T47D (cell line): ENCODE results near the gene CHMP1B.

Experiments
- DNase-seq, 2 experiments: peaks; one replicate each; pipeline versions ENCODE4 v3.0.0 to v3.0.0-alpha.2; 2011 to 2012; ENCODE audit warnings: low read depth in 1 of 2, low spot score in 1 of 2
- JUND ChIP-seq: IDR thresholded peaks from 2 replicates; pipeline ENCODE4 v1.6.1; 2012; ENCODE audit warnings: low read depth
- in situ Hi-C: cut with HindIII; loops from 2 replicates; pipeline ENCODE4 v1.10.0; 2016; ENCODE audit warnings: low sequenced_read_pairs, low pct_unique_long_range_greater_than_20kb

Gene CHMP1B

DNA sequence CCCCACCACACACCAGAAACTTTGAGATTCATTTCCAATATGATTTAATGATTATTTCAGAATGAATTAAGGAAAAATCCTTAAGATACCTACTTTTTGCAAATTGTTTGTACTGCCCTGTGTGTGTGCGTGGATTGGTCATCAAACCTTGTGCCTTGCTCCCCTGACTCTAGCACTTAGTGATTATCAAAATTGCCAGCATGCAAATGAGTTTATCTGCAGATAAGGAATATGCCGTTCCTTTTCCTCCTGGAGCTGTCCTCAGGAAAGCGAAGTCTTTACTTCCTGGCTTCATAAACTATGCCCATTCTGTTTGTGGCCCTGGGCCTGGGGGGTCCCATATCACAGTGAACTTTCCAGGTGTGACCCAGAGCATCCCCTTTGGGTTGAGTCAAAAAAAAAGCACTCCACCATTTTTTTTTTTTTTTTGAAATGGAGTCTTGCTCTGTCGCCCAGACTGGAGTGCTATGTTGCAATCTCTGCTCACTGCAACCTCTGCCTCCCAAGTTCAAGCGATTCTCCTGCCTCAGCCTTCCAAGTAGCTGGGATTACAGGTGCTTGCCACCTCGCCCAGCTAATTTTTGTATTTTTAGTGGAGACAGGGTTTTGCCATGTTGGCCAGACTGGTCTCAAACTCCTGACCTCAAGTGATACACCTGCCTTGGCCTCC, 11.4 kb downstream of the CHMP1B start:
- no peak for TF ChIP-seq JUND
- in situ Hi-C loops: no loop called here
- DNase-seq: no peak

DNA sequence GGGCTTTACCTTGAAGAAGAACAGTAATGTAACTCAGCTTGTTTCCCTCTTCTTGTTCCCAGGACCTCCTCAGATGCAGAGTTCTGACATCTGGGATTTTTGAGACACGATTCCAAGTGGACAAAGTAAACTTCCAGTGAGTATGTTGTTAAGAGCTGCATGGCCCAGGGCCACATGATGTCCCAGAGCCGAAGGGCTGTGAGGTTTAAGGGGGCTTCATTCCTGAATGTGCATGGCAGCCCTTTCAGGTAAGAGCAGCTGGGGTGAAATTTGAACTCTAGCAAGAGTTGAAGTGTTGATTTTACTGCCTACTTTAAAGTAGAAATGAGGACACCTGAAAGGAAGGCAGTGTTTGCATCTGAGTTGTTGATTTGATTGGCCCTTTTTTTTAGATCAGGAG, 13.3 kb downstream of the CHMP1B start:
- in situ Hi-C loops: no loop called here
- DNase-seq: no peak
- no peak for TF ChIP-seq JUND

DNA sequence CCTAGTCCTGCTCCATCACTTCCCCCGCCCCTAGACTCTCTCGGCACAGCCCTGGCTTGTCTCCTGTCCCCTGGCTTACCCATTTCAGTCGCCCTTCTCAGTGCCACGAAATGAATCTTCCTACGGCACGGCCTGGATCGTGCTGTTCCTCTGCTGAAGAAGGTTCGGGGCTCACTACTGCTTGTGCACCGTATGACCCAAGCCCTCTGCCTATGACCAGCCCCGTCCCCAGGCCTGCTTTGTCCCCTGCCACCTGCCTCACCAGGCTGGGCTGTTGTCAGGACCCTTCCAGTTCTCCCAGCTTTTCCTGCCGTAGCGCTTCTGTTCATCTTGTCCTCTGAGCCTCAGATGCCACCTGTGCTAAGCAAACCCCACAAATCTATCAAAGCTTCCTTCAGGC, 13.9 kb downstream of the CHMP1B start:
- in situ Hi-C loops: no loop called here
- no peak for TF ChIP-seq JUND
- DNase-seq: no peak

- in situ Hi-C loops: no loop called here
- no peak for TF ChIP-seq JUND
- DNase-seq: no peak
Measured at GRCh38 chr18:11866329-11866728, 15.1 kb downstream of the CHMP1B start.

- in situ Hi-C loops: no loop called here
- TF ChIP-seq JUND: no peak
- no peak for DNase-seq
Measured at GRCh38 chr18:11866764-11867163, 15.6 kb downstream of the CHMP1B start.

DNA sequence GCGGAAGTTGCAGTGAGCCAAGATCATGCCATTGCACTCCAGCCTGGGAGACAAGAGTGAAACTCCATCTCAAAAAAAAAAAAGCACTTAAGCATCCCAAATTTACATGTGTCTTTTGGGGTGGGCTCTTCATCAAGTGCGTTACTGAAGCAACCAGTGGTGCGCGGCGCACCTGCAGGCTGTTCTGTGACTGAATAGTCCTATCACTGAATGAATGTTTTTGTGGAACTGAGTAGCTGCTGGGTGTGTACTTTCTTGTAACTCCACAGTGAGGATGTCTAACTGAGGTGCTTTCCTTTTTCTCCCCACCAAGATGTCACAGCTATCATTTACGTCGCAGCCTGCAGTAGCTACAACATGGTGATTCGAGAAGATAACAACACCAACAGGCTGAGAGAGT, 17.0 kb downstream of the CHMP1B start:
- no peak for DNase-seq
- in situ Hi-C loops: no loop called here
- TF ChIP-seq JUND: no peak

DNA sequence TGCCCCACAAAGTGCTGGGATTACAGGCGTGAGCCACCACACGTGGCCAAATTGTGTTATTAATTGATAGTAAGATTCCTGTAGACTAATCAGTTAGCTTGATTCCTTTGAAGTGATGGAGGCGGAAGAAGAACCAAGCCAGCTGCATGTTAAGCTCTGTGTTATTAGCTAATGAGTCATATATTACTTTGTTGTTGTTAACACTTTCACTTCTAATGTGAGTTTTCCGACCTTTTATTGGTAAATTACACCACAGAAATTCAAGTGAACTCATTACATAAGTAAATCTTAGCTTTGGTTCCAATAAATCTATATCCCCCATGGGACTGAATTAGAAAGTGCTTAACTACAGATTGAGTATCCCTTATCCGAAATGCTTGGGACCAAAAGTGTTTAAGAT, 20.3 kb downstream of the CHMP1B start:
- no peak for TF ChIP-seq JUND
- in situ Hi-C loops: no loop called here
- no peak for DNase-seq

DNA sequence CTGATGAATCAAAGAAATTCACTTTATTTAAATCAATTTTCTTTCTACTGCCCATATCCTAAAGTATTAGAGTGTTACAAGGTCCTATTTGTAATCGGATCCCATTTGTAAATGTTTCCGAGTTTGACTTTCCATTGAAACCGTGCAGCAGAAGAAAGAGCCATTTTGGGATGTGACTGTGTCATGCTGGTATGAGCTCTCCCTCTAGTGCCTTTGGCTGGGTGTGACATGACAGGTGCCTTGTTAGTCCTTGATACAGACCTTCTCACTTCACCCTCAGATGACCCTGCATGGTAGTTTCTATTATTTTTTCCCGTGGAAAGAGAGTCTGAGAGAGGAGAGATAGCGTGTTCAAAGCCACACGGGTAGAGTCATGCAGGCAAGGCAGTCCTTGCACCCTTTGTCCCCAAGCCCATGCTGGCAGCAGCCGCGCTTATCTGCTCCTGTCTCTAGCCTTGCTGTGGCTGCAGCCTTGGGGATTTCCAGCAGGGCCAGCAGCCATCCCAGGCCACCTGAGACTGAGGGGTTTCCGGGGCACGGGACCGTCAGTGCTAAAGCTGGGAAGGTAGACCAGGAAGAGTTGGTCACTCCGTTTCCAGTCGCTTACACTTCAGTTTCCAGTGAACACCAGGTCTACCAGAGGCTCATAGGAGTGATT, 21.4 kb downstream of the CHMP1B start:
- DNase-seq: peak; percentile 69 to 70
- TF ChIP-seq JUND: no peak

DNA sequence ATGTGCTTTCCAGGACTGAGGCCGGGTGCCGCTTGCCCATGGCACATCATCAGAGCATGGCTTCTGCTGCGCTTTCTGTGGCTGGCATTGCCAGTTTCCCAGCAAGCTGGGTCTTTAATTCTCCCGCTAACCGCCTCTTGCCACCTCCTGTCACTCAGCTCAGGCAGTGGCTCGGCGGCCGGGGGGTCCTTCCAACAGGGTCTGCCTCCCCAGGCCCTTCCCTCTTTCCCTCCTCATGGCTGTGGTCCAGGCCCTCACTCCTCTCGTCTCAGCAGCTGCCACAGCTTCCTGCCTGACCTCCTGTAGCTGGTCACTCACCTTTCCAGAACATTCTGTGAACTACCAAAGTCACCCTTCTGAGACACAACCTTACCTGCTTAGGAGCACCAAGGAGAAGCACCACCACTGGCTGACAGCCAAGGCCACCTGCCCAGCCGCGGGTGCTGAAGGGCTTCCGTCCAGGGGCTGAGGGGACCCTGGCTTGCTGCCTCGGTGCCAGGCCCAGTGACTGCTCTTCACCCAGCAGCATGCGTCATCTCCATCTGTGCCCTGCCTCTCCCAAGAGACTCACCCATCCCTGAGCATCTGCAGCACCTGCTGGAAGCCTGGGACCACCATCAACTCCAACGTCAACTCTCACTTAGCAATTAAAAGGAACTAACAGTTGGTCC, 22.6 kb downstream of the CHMP1B start:
- no peak for DNase-seq
- in situ Hi-C loops: no loop called here

More for the DNA sequence above, 21.4 kb downstream of the CHMP1B start:
- in situ Hi-C loops: no loop called here

GRCh38 chr18:11874676-11875075, 23.5 kb downstream of the CHMP1B start:
- in situ Hi-C loops: no loop called here
- no peak for DNase-seq
- no peak for TF ChIP-seq JUND

More for the DNA sequence above, 22.6 kb downstream of the CHMP1B start:
- no peak for TF ChIP-seq JUND

DNA sequence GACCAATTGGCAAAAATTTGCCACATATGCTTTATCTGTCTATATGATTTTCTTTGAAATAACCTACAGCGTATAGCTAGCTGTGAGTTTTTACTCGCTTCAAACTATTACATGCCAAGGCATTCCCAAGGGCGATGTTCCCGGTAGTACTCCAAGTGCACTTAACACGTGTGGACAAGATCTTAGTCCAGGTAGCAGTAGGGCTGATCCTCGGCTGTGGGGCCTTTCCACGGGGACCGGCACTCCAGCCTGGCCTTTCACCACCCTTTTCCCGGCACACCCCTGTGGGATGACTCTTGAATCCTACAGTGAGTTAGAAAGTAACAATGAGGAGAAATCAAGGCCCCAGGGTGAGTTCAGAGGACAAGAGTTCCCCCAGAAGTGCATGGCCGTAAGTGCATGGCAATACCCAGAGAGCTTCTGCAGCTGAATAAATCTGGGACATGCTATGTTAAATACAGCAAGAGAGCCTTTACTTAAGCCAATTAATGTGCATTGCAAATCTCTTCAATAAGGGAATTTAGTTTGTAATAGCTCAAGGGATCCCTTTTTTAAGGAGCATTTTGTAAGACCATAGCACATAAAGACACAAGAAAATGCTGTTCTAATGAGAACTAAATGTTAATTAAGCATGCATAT, 26.4 kb downstream of the CHMP1B start:
- in situ Hi-C loops: no loop called here
- DNase-seq: no peak
- TF ChIP-seq JUND: no peak

DNA sequence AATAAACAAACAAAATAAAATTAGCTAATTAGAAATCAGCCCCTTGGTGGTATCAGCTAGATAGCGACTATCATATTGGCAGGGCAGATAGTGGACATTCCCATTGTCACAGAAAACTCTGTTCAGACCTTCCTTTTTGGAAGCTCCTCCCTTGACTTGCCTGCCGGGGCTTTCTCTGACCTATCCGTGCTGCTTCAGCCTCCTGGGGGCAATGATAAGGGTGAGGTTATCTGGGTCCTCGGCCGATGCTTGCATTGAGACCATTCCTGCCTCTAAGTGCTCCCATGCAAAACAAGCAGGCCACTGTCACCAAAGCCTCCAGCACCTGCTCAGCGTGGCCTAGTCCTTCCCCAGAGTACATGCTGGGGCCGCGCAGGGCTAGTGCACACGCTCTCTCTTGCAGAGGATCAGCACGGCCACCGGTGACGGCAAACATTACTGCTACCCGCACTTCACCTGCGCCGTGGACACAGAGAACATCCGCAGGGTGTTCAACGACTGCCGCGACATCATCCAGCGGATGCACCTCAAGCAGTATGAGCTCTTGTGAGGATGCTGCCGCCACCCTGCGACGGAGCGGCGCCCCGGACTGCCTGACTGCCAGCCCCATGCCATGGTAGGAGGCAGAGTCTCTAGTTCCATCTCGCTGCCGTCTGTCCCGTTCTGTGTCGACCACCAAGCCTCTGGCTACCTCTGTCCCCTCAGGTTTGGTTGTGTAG, 29.5 kb downstream of the CHMP1B start:
- no peak for DNase-seq
- TF ChIP-seq JUND: no peak
- in situ Hi-C loops: no loop called here
